Activated CD4-positive, alpha-beta memory T cell treated with anti-CD3 and anti-CD28 coated beads for 36 hours (primary cell): ENCODE results near the gene C3orf22. TPM values are rescaled to one million over a fixed set of nuclear protein-coding genes. Genes with fewer than 3 reads are reported as not detected.
"Not testable (repeated sequence)": the region's sequence is repeated elsewhere in the genome, so short reads cannot be mapped to it uniquely, and the experiment has no call there.

Experiments
- CTCF ChIA-PET: fragments of 350-600 bp; sonication (Branson Sonifier 250); formaldehyde crosslinking; loops from one replicate; lab custom pipeline; 2021; ENCODE audit warnings: antibody characterized with exemption, inconsistent platforms; lab: Charles Lee
- POLR2A ChIA-PET: fragments of 350-600 bp; sonication (Branson Sonifier 250); formaldehyde crosslinking; loops from one replicate; lab custom pipeline; 2021; ENCODE audit warnings: antibody characterized with exemption; lab: Charles Lee
- DNase-seq: peaks from one replicate; pipeline ENCODE4 v3.0.0-alpha.2; 2020
- H3K27ac Mint-ChIP-seq: one replicate; pipeline ENCODE4 v1.8.0; 2021; ENCODE audit warnings: mixed read lengths
- H3K27me3 Mint-ChIP-seq: one replicate; pipeline ENCODE4 v1.8.0; 2021; ENCODE audit warnings: mixed read lengths
- H3K36me3 Mint-ChIP-seq: one replicate; pipeline ENCODE4 v1.8.0; 2021; ENCODE audit warnings: mixed read lengths
- H3K4me1 Mint-ChIP-seq: one replicate; pipeline ENCODE4 v1.8.0; 2021; ENCODE audit warnings: low read depth, mixed read lengths
- H3K4me3 Mint-ChIP-seq: one replicate; pipeline ENCODE4 v1.8.0; 2021; ENCODE audit warnings: mild to moderate bottlenecking, mixed read lengths
- H3K9me3 Mint-ChIP-seq: one replicate; pipeline ENCODE4 v1.8.0; 2021; ENCODE audit warnings: mixed read lengths
- intact Hi-C: fragments of 100-400 bp; cut with micrococcal nuclease; formaldehyde crosslinking; loops from one replicate; pipeline ENCODE4 v1.15.1; 2023
- total RNA-seq, 2 experiments: library from RNA; stranded (reverse); gene quantifications; one replicate each; pipeline ENCODE4 v1.2.3, GENCODE V29; 2021

The C3orf22 gene
- total RNA-seq, 2 experiments from 2014 or later = not detected

- no peaks in the 10 kb centered on the region for H3K4me1 Mint-ChIP-seq
- DNase-seq = no peak
- H3K4me3 Mint-ChIP-seq = no peak overlapping the region
- H3K9me3 Mint-ChIP-seq = peaks cover 2% of the 10 kb centered on the region
- POLR2A ChIA-PET = interaction anchor here (0.6 kb wide), 1 partner anchor 129 kb away, joined by 4 read pairs; no protein-coding TSS in a partner anchor
- intact Hi-C loops = no loop called here
- H3K36me3 Mint-ChIP-seq = no peaks in the 10 kb centered on the region
- no peak overlapping the region for H3K27ac Mint-ChIP-seq
- CTCF ChIA-PET = interaction anchor here (1.5 kb wide), 1 partner anchor 16 kb away, joined by 5 read pairs; no protein-coding TSS in a partner anchor
- peaks cover 14% of the 10 kb centered on the region for H3K27me3 Mint-ChIP-seq
Observed at GRCh38 chr3:126538966-126539365, 19.8 kb downstream of the C3orf22 start.

DNA sequence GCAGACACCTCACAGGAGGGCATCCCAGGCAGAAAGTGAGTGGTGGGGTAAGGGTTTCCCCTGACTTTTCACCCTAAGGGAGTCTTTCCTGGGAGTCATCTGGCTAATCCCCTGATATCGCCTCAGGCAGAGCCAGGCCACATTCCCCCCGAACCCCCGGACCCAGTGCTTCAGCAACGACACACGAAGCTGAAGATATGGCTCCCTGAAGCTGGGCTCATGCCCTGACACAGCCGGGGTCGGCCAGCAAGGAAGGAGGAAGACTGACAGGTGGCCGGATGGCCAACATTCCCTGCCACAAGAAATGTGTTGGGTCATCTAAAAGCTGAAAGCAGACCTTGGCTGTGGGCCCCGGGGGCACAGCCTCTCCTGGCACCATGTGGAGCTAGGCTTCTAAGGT is 20.4 kb downstream of the C3orf22 start:
- DNase-seq = no peak
- Mint-ChIP-seq H3K4me3 (no peak overlapping the region), H3K27me3 (peaks cover 12% of the 10 kb centered on the region), H3K9me3 (peaks cover 2% of the 10 kb centered on the region), H3K36me3 (no peaks in the 10 kb centered on the region), H3K4me1 (no peaks in the 10 kb centered on the region), H3K27ac (no peak overlapping the region)
- ChIA-PET CTCF (interaction anchor here (0.9 to 1.5 kb wide), 2 partner anchors 16 to 1006 kb away, joined by 3 to 5 read pairs; no protein-coding TSS in a partner anchor), POLR2A (no interaction called here)
- intact Hi-C loops = no loop called here

GRCh38 chr3:126537730-126538281 is 20.9 kb downstream of the C3orf22 start:
- CTCF ChIA-PET = interaction anchor here (0.9 to 1.5 kb wide), 2 partner anchors 15 to 1007 kb away, joined by 3 to 5 read pairs; no protein-coding TSS in a partner anchor
- Mint-ChIP-seq H3K4me3 (no peak overlapping the region), H3K27me3 (peaks cover 12% of the 10 kb centered on the region), H3K36me3 (no peaks in the 10 kb centered on the region), H3K27ac (no peak overlapping the region), H3K4me1 (no peaks in the 10 kb centered on the region), H3K9me3 (peaks cover 2% of the 10 kb centered on the region)
- no peak for DNase-seq
- POLR2A ChIA-PET = no interaction called here
- intact Hi-C loops = no loop called here

- POLR2A ChIA-PET = no interaction called here
- intact Hi-C loops = no loop called here
- Mint-ChIP-seq H3K27me3 (peaks cover 12% of the 10 kb centered on the region), H3K9me3 (peaks cover 2% of the 10 kb centered on the region), H3K4me3 (no peak overlapping the region), H3K36me3 (no peaks in the 10 kb centered on the region), H3K4me1 (no peaks in the 10 kb centered on the region), H3K27ac (no peak overlapping the region)
- CTCF ChIA-PET = interaction anchor here (0.9 to 1.5 kb wide), 2 partner anchors 15 to 1007 kb away, joined by 3 to 5 read pairs; no protein-coding TSS in a partner anchor
- DNase-seq = no peak
Observed at GRCh38 chr3:126537116-126537729, 21.5 kb downstream of the C3orf22 start.

- no peak for DNase-seq
- Mint-ChIP-seq H3K4me3 (no peak overlapping the region), H3K9me3 (no peaks in the 10 kb centered on the region), H3K4me1 (no peaks in the 10 kb centered on the region), H3K27ac (no peak overlapping the region), H3K27me3 (peaks cover 12% of the 10 kb centered on the region), H3K36me3 (no peaks in the 10 kb centered on the region)
- ChIA-PET CTCF (no interaction called here), POLR2A (no interaction called here)
- intact Hi-C loops = no loop called here
Observed at GRCh38 chr3:126536126-126536525, 22.6 kb downstream of the C3orf22 start.

DNA sequence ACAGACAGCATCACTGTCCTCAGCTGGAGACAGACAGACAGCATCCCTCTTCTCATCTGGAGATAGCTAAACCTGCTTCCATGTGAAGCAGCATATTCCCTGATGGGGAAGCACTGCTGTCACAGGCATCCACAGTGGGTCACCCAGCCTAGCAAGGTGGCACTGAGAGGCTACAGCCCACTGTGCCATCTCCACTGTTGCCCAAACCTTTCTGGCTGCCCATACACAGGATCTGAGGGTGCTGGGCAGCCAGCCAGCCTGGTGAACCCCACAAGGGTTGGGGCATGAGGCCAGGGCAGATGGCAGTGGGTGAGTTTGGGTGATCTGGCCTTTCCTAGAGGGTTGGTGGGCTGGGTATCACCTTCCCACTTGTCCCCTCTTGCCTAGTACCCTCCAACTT is 23.1 kb downstream of the C3orf22 start:
- no peak for DNase-seq
- CTCF ChIA-PET = no interaction called here

DNA sequence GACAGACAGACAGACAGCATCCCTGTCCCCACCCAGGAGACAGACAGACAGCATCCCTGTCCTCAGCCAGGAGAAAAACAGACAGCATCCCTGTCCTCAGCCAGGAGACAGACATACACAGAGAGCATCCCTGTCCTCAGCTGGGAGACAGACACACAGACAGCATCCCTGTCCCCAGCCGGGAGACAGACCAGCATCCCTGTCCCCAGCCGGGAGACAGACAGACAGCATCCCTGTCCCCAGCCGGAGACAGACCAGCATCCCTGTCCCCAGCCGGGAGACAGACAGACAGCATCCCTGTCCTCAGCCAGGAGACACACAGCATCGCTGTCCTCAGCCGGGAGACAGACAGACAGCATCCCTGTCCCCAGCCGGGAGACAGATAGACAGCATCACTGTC is 24.0 kb downstream of the C3orf22 start:
- H3K27ac Mint-ChIP-seq, H3K9me3 Mint-ChIP-seq, H3K4me3 Mint-ChIP-seq, POLR2A ChIA-PET, H3K4me1 Mint-ChIP-seq, H3K36me3 Mint-ChIP-seq, DNase-seq, H3K27me3 Mint-ChIP-seq, intact Hi-C loops: not testable (repeated sequence)
- CTCF ChIA-PET = interaction anchor here (0.6 kb wide), 1 partner anchor 11 kb away, joined by 4 read pairs; no protein-coding TSS in a partner anchor

More for the DNA sequence above, 23.1 kb downstream of the C3orf22 start:
- H3K4me3 Mint-ChIP-seq = no peak overlapping the region
- intact Hi-C loops = no loop called here
- POLR2A ChIA-PET = no interaction called here
- H3K27me3 Mint-ChIP-seq = peaks cover 12% of the 10 kb centered on the region
- H3K27ac Mint-ChIP-seq = no peak overlapping the region
- H3K36me3 Mint-ChIP-seq = no peaks in the 10 kb centered on the region
- no peaks in the 10 kb centered on the region for H3K4me1 Mint-ChIP-seq
- no peaks in the 10 kb centered on the region for H3K9me3 Mint-ChIP-seq

DNA sequence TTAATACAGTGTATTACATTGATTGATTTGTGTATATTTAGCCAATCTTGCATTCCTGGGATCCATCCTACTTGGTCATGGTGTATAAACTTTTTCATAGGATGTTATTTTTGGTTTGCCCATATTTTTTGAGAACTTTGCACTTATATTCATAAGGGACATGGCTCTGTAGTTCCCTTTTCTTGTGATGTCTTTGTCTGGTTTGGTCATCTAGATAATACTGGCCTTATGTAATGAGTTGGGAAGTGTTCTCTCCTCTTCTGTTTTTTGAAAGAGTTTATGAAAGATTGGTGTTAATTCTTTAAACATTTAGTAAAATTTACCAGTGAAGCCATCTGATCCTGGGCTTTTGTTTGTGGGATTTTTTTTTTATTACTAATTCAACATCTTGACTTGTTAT is 25.2 kb downstream of the C3orf22 start:
- DNase-seq = no peak
- Mint-ChIP-seq H3K4me1 (no peaks in the 10 kb centered on the region), H3K9me3 (no peaks in the 10 kb centered on the region), H3K4me3 (no peak overlapping the region), H3K27me3 (peaks cover 9% of the 10 kb centered on the region), H3K27ac (no peak overlapping the region), H3K36me3 (no peaks in the 10 kb centered on the region)
- POLR2A ChIA-PET = no interaction called here
- intact Hi-C loops = no loop called here
- CTCF ChIA-PET = interaction anchor here (1.3 kb wide), 1 partner anchor 11 kb away, joined by 6 read pairs; no protein-coding TSS in a partner anchor

DNA sequence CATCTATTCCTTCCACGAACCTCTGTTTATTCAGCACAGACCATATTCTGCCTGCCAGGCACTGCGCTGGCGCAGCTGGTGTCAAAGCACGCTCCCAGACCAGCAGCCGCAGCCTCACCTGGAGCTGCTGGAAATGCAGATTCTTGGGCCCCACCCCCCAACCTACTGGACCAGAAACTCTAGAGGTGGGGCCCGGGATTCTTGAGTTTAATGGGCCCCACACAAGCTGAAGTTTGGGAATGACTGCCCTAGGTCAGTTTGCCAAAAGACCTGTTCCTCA is 27.7 kb downstream of the C3orf22 start:
- H3K36me3 Mint-ChIP-seq = no peaks in the 10 kb centered on the region
- H3K4me3 Mint-ChIP-seq = no peak overlapping the region
- no peaks in the 10 kb centered on the region for H3K9me3 Mint-ChIP-seq
- POLR2A ChIA-PET = no interaction called here
- peaks cover 7% of the 10 kb centered on the region for H3K27me3 Mint-ChIP-seq
- no peak overlapping the region for H3K27ac Mint-ChIP-seq
- CTCF ChIA-PET = interaction anchor here (0.6 to 1.4 kb wide), 2 partner anchors 8 to 24 kb away, joined by 3 to 4 read pairs; no protein-coding TSS in a partner anchor
- no peaks in the 10 kb centered on the region for H3K4me1 Mint-ChIP-seq
- no peak for DNase-seq
- intact Hi-C loops = no loop called here

- CTCF ChIA-PET = interaction anchor here (0.6 to 1.4 kb wide), 2 partner anchors 8 to 23 kb away, joined by 3 to 4 read pairs; no protein-coding TSS in a partner anchor
- no peaks in the 10 kb centered on the region for H3K36me3 Mint-ChIP-seq
- no peak overlapping the region for H3K27ac Mint-ChIP-seq
- POLR2A ChIA-PET = no interaction called here
- H3K4me3 Mint-ChIP-seq = no peak overlapping the region
- DNase-seq = no peak
- H3K9me3 Mint-ChIP-seq = no peaks in the 10 kb centered on the region
- intact Hi-C loops = no loop called here
- H3K27me3 Mint-ChIP-seq = peaks cover 6% of the 10 kb centered on the region
- no peaks in the 10 kb centered on the region for H3K4me1 Mint-ChIP-seq
Observed at GRCh38 chr3:126530171-126531050, 28.3 kb downstream of the C3orf22 start.

- Mint-ChIP-seq H3K9me3 (no peaks in the 10 kb centered on the region), H3K27me3 (peaks cover 10% of the 10 kb centered on the region), H3K27ac (no peak overlapping the region), H3K36me3 (no peaks in the 10 kb centered on the region), H3K4me3 (no peak overlapping the region), H3K4me1 (no peaks in the 10 kb centered on the region)
- no peak for DNase-seq
- CTCF ChIA-PET = no interaction called here
- POLR2A ChIA-PET = no interaction called here
- intact Hi-C loops = no loop called here
Observed at GRCh38 chr3:126529585-126530170, 29.1 kb downstream of the C3orf22 start.
